ENCODE data around the gene SAP30BP. TPM values are rescaled to one million over a fixed set of nuclear protein-coding genes. Genes with fewer than 3 reads are reported as not detected.
A peak's percentile ranks its signal among the peaks of the same experiment; 100 is the strongest.

SAP30BP gene
- total and polyA plus RNA-seq, 2 donors: 72.4 to 85.4 TPM

GRCh38 chr17:75703591-75703990 lies 36.5 kb downstream of the SAP30BP start:
- no peaks in the 10 kb centered on the region for H3K27me3 ChIP-seq (ENCODE audit: control insufficient read depth in 2 of 2, insufficient read depth in 1 of 2, low read length in 1 of 2)
- peaks cover 94 to 98% of the 10 kb centered on the region in 2 donors for H3K36me3 ChIP-seq (ENCODE audit: control insufficient read depth in 2 of 2, insufficient read depth in 2 of 2, low read length in 1 of 2)
- WGBS: 98% methylated on average over 9 of the region's 9 CpGs
- no peak overlapping the region for H3K4me3 ChIP-seq (ENCODE audit: low read length in 2 of 2)
- H3K27ac ChIP-seq (ENCODE audit: low read depth in 1 of 2, low read length in 1 of 2): no peak overlapping the region
- H3K4me1 ChIP-seq (ENCODE audit: control insufficient read depth in 2 of 2, insufficient read depth in 2 of 2, low read length in 2 of 2): no peaks in the 10 kb centered on the region
- no peak for DNase-seq (ENCODE audit: low read depth in 6 of 9, low spot score in 9 of 9)
- H3K9me3 ChIP-seq (ENCODE audit: control insufficient read depth in 2 of 2, insufficient read depth in 1 of 2, low read length in 1 of 2): peaks cover 0 to 6% of the 10 kb centered on the region in 2 donors

- DNase-seq (ENCODE audit: low read depth in 6 of 9, low spot score in 9 of 9): no peak
- WGBS: 95% methylated on average over 27 of the region's 27 CpGs
- Histone ChIP-seq H3K9me3 (ENCODE audit: control insufficient read depth in 2 of 2, insufficient read depth in 1 of 2, low read length in 1 of 2) (peaks cover 0 to 3% of the 10 kb centered on the region in 2 donors), H3K4me3 (ENCODE audit: low read length in 2 of 2) (no peak overlapping the region), H3K36me3 (ENCODE audit: control insufficient read depth in 2 of 2, insufficient read depth in 2 of 2, low read length in 1 of 2) (peaks cover 83 to 86% of the 10 kb centered on the region in 2 donors), H3K27ac (ENCODE audit: low read depth in 1 of 2, low read length in 1 of 2) (no peak overlapping the region), H3K27me3 (ENCODE audit: control insufficient read depth in 2 of 2, insufficient read depth in 1 of 2, low read length in 1 of 2) (no peaks in the 10 kb centered on the region), H3K4me1 (ENCODE audit: control insufficient read depth in 2 of 2, insufficient read depth in 2 of 2, low read length in 2 of 2) (no peaks in the 10 kb centered on the region)
These were observed 38.1 kb downstream of the SAP30BP start for GRCh38 chr17:75704963-75705875.

DNA sequence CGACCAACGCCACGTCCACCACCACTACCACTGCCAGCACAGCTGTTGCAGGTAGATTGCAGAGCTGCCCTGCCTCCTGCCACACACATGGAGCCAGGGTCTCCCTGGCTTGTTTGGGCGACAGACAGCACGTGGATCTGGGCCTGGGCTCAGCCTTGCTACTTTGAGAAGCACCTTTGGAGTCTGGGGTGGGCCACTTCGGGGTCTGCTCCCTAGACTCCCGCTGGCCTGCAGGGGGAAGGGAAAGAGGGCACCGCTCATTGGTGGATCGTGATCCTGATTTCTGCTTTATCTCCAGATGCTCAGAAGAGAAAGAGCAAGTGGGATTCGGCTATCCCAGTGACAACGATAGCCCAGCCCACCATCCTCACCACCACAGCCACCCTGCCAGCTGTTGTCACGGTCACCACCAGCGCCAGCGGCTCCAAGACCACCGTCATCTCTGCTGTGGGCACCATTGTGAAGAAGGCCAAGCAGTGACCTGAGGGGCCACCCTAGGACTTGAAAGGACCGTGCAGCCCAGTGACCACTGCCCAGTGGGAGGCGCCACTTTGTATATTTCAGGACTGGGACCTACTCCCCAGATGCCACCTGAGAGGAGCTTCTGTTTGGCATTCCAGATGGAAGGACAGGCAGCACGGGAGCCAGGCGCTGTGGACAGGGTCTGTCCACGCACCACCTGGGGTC lies 39.0 kb downstream of the SAP30BP start:
- no peaks in the 10 kb centered on the region for H3K27me3 ChIP-seq (ENCODE audit: control insufficient read depth in 2 of 2, insufficient read depth in 1 of 2, low read length in 1 of 2)
- H3K9me3 ChIP-seq (ENCODE audit: control insufficient read depth in 2 of 2, insufficient read depth in 1 of 2, low read length in 1 of 2): peaks cover 0 to 3% of the 10 kb centered on the region in 2 donors
- peaks cover 73 to 76% of the 10 kb centered on the region in 2 donors for H3K36me3 ChIP-seq (ENCODE audit: control insufficient read depth in 2 of 2, insufficient read depth in 2 of 2, low read length in 1 of 2)
- no peak overlapping the region for H3K27ac ChIP-seq (ENCODE audit: low read depth in 1 of 2, low read length in 1 of 2)
- H3K4me3 ChIP-seq (ENCODE audit: low read length in 2 of 2): no peak overlapping the region
- DNase-seq (ENCODE audit: low read depth in 6 of 9, low spot score in 9 of 9): no peak
- H3K4me1 ChIP-seq (ENCODE audit: control insufficient read depth in 2 of 2, insufficient read depth in 2 of 2, low read length in 2 of 2): no peaks in the 10 kb centered on the region
- 99% methylated on average over 20 of the region's 20 CpGs for WGBS

GRCh38 chr17:75707079-75707571 lies 40.0 kb downstream of the SAP30BP start:
- H3K9me3 ChIP-seq (ENCODE audit: control insufficient read depth in 2 of 2, insufficient read depth in 1 of 2, low read length in 1 of 2): peaks cover 0 to 3% of the 10 kb centered on the region in 2 donors
- no peaks in the 10 kb centered on the region for H3K27me3 ChIP-seq (ENCODE audit: control insufficient read depth in 2 of 2, insufficient read depth in 1 of 2, low read length in 1 of 2)
- no peak for DNase-seq (ENCODE audit: low read depth in 6 of 9, low spot score in 9 of 9)
- H3K4me3 ChIP-seq (ENCODE audit: low read length in 2 of 2): no peak overlapping the region
- WGBS: 92% methylated on average over 12 of the region's 12 CpGs
- H3K27ac ChIP-seq (ENCODE audit: low read depth in 1 of 2, low read length in 1 of 2): no peak overlapping the region
- H3K4me1 ChIP-seq (ENCODE audit: control insufficient read depth in 2 of 2, insufficient read depth in 2 of 2, low read length in 2 of 2): no peaks in the 10 kb centered on the region
- H3K36me3 ChIP-seq (ENCODE audit: control insufficient read depth in 2 of 2, insufficient read depth in 2 of 2, low read length in 1 of 2): peaks cover 65 to 67% of the 10 kb centered on the region in 2 donors

DNA sequence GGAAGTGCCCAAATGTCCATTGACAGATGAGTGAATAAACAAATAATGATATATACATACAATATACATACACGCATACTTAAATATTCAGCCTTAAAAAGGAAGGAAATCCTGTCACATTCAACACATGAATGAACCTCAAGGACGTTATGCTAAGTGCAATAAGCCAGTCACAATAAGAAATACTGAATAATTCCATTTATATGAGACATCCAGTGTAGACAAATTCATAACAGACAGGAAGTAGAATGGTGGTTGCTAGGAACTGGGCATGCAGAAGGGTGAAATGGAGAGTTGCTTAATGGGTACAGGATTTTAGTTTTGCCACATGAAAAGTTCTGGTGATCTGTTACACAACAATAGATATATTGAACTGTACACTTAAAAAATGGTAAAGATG lies 45.3 kb downstream of the SAP30BP start:
- Histone ChIP-seq H3K4me3 (ENCODE audit: low read length in 2 of 2) (no peak overlapping the region), H3K36me3 (ENCODE audit: control insufficient read depth in 2 of 2, insufficient read depth in 2 of 2, low read length in 1 of 2) (peaks cover 12 to 13% of the 10 kb centered on the region in 2 donors), H3K27me3 (ENCODE audit: control insufficient read depth in 2 of 2, insufficient read depth in 1 of 2, low read length in 1 of 2) (peaks cover 0 to 3% of the 10 kb centered on the region in 2 donors), H3K9me3 (ENCODE audit: control insufficient read depth in 2 of 2, insufficient read depth in 1 of 2, low read length in 1 of 2) (no peaks in the 10 kb centered on the region), H3K27ac (ENCODE audit: low read depth in 1 of 2, low read length in 1 of 2) (no peak overlapping the region), H3K4me1 (ENCODE audit: control insufficient read depth in 2 of 2, insufficient read depth in 2 of 2, low read length in 2 of 2) (no peaks in the 10 kb centered on the region)
- WGBS: 50% methylated on average over 2 of the region's 2 CpGs
- DNase-seq (ENCODE audit: low read depth in 6 of 9, low spot score in 9 of 9): no peak

GRCh38 chr17:75719732-75720131 lies 52.6 kb downstream of the SAP30BP start:
- H3K4me3 ChIP-seq (ENCODE audit: low read length in 2 of 2): no peak overlapping the region
- DNase-seq (ENCODE audit: low read depth in 6 of 9, low spot score in 9 of 9): no peak
- H3K27me3 ChIP-seq (ENCODE audit: control insufficient read depth in 2 of 2, insufficient read depth in 1 of 2, low read length in 1 of 2): peaks cover 5 to 46% of the 10 kb centered on the region in 2 donors
- H3K36me3 ChIP-seq (ENCODE audit: control insufficient read depth in 2 of 2, insufficient read depth in 2 of 2, low read length in 1 of 2): no peaks in the 10 kb centered on the region
- WGBS: 99% methylated on average over 2 of the region's 2 CpGs
- H3K4me1 ChIP-seq (ENCODE audit: control insufficient read depth in 2 of 2, insufficient read depth in 2 of 2, low read length in 2 of 2): peaks cover 4 to 10% of the 10 kb centered on the region in 2 donors
- H3K9me3 ChIP-seq (ENCODE audit: control insufficient read depth in 2 of 2, insufficient read depth in 1 of 2, low read length in 1 of 2): peaks cover 0 to 4% of the 10 kb centered on the region in 2 donors
- no peak overlapping the region for H3K27ac ChIP-seq (ENCODE audit: low read depth in 1 of 2, low read length in 1 of 2)

- Histone ChIP-seq H3K27me3 (ENCODE audit: control insufficient read depth in 2 of 2, insufficient read depth in 1 of 2, low read length in 1 of 2) (peaks cover 5 to 46% of the 10 kb centered on the region in 2 donors), H3K36me3 (ENCODE audit: control insufficient read depth in 2 of 2, insufficient read depth in 2 of 2, low read length in 1 of 2) (no peaks in the 10 kb centered on the region), H3K27ac (ENCODE audit: low read depth in 1 of 2, low read length in 1 of 2) (peak within 1 kb of the TSS in 1 of 2 donors; percentile 65), H3K9me3 (ENCODE audit: control insufficient read depth in 2 of 2, insufficient read depth in 1 of 2, low read length in 1 of 2) (peaks cover 0 to 4% of the 10 kb centered on the region in 2 donors), H3K4me3 (ENCODE audit: low read length in 2 of 2) (peak within 1 kb of the TSS; percentile 42 to 65), H3K4me1 (ENCODE audit: control insufficient read depth in 2 of 2, insufficient read depth in 2 of 2, low read length in 2 of 2) (peaks cover 4 to 10% of the 10 kb centered on the region in 2 donors)
- WGBS: 4% methylated on average over 70 of the region's 70 CpGs
- peak in 8 of 9 donors; percentile 34 to 82 (median 55) for DNase-seq (ENCODE audit: low read depth in 6 of 9, low spot score in 9 of 9)
These were observed 53.7 kb downstream of the SAP30BP start, which contains the start of gene ITGB4 for GRCh38 chr17:75720656-75721462. ITGB4 (plus strand) TSS chr17:75721459; CDS start chr17:75724704, 3,245 bp downstream.

DNA sequence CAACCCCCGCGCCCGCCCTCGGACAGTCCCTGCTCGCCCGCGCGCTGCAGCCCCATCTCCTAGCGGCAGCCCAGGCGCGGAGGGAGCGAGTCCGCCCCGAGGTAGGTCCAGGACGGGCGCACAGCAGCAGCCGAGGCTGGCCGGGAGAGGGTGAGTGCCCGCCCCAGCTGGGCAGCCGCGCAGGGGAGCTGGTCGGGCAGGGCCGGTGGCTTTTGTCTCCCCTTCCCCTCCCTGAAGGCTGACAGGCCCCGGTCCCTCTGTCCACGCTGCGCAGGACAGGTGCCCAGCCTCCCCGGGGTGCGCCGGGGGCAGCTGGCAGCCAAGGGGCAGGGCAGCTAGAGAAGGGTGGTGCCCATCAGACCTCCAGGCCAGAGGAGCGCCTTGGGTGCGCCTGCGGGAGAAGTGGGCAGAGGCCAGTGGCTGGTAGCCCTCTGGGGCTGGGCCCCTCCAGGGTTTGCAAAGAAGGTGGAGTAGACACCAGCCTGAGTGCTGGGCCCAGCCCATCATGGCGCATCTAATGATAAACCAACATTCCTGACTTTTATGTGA lies 54.4 kb downstream of the SAP30BP start:
- Histone ChIP-seq H3K36me3 (ENCODE audit: control insufficient read depth in 2 of 2, insufficient read depth in 2 of 2, low read length in 1 of 2) (no peaks in the 10 kb centered on the region), H3K9me3 (ENCODE audit: control insufficient read depth in 2 of 2, insufficient read depth in 1 of 2, low read length in 1 of 2) (peaks cover 0 to 4% of the 10 kb centered on the region in 2 donors), H3K4me3 (ENCODE audit: low read length in 2 of 2) (peak overlapping the region; percentile 22 to 65), H3K4me1 (ENCODE audit: control insufficient read depth in 2 of 2, insufficient read depth in 2 of 2, low read length in 2 of 2) (peaks cover 4 to 10% of the 10 kb centered on the region in 2 donors), H3K27me3 (ENCODE audit: control insufficient read depth in 2 of 2, insufficient read depth in 1 of 2, low read length in 1 of 2) (peaks cover 5 to 44% of the 10 kb centered on the region in 2 donors), H3K27ac (ENCODE audit: low read depth in 1 of 2, low read length in 1 of 2) (peak overlapping the region in 1 of 2 donors; percentile 25)
- DNase-seq (ENCODE audit: low read depth in 6 of 9, low spot score in 9 of 9): no peak
- 39% methylated on average over 33 of the region's 33 CpGs for WGBS
